HG03378 (cell line): Measurements from ENCODE around the gene PLXNC1.

ENCODE experiments used
- ATAC-seq: cut with Tn5 transposase; IDR thresholded peaks from one replicate; pipeline ENCODE4 v1.9.1; 2021; ENCODE audit warnings: mild to moderate bottlenecking, moderate library complexity; ENCODE audit not compliant: unreplicated experiment

The PLXNC1 gene

GRCh38 chr12:94326727-94327126 is 178.3 kb downstream of the PLXNC1 start:
- ATAC-seq, result no peak

GRCh38 chr12:94327809-94328208 is 179.4 kb downstream of the PLXNC1 start:
- no peak for ATAC-seq

- ATAC-seq, result no peak
Measured at GRCh38 chr12:94329366-94329765, 181.0 kb downstream of the PLXNC1 start.

GRCh38 chr12:94333396-94333795 is 185.0 kb downstream of the PLXNC1 start:
- no peak for ATAC-seq

GRCh38 chr12:94336211-94336925 is 188.0 kb downstream of the PLXNC1 start:
- no peak for ATAC-seq

GRCh38 chr12:94338006-94338794 is 189.8 kb downstream of the PLXNC1 start:
- no peak for ATAC-seq

GRCh38 chr12:94340573-94340972 is 192.2 kb downstream of the PLXNC1 start:
- no peak for ATAC-seq

GRCh38 chr12:94353130-94353529 is 204.8 kb downstream of the PLXNC1 start:
- ATAC-seq, result no peak
